ENCODE data around the gene EML6. TPM values are rescaled to one million over a fixed set of nuclear protein-coding genes. Genes with fewer than 3 reads are reported as not detected.

EML6 gene
- polyA plus RNA-seq, 1 donor (not counting 4 experiments of a cell fraction or from before 2014, with no cell fraction given) = 0.96 TPM

- TF ChIP-seq, protein P1, sequence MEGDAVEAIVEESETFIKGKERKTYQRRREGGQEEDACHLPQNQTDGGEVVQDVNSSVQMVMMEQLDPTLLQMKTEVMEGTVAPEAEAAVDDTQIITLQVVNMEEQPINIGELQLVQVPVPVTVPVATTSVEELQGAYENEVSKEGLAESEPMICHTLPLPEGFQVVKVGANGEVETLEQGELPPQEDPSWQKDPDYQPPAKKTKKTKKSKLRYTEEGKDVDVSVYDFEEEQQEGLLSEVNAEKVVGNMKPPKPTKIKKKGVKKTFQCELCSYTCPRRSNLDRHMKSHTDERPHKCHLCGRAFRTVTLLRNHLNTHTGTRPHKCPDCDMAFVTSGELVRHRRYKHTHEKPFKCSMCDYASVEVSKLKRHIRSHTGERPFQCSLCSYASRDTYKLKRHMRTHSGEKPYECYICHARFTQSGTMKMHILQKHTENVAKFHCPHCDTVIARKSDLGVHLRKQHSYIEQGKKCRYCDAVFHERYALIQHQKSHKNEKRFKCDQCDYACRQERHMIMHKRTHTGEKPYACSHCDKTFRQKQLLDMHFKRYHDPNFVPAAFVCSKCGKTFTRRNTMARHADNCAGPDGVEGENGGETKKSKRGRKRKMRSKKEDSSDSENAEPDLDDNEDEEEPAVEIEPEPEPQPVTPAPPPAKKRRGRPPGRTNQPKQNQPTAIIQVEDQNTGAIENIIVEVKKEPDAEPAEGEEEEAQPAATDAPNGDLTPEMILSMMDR (optimal IDR thresholded peaks at IDR 0.05 in 1 of 3, IDR thresholded peaks at IDR 0.05 in 1 of 3, conservative IDR thresholded peaks at IDR 0.05 in 1 of 3; ENCODE audit: extremely low read depth in 1 of 3, insufficient read depth in 2 of 3, low read length in 3 of 3) = no peak
- no peak for TF ChIP-seq EZH2 (IDR thresholded peaks at IDR 0.05; ENCODE audit: low read length)
- H3K9me3 ChIP-seq (ENCODE audit: control insufficient read depth, low read depth, low read length) = no peaks in the 10 kb centered on the region
- FAIRE-seq (no peak), DNase-seq (ENCODE audit: low read depth, low spot score) (no peak)
- H3K4me3 ChIP-seq (ENCODE audit: control insufficient read depth in 2 of 3, extremely low read depth in 1 of 3, insufficient read depth in 2 of 3, low read depth in 1 of 3, low read length in 3 of 3) = no peak overlapping the region
- H3K4me2 ChIP-seq (ENCODE audit: control insufficient read depth, extremely low read depth, insufficient read depth, low read depth, low read length) = no peak overlapping the region
- no peak overlapping the region for H3K9ac ChIP-seq (ENCODE audit: control insufficient read depth, extremely low read depth, insufficient read depth, low read length)
- dilution Hi-C loops (cut with MboI; ENCODE audit: extremely low pct_ligation_motif_present, low sequenced_read_pairs) = no loop called here
- no peaks in the 10 kb centered on the region for H3K4me1 ChIP-seq (ENCODE audit: control insufficient read depth, extremely low read depth, insufficient read depth, low read length)
- no peaks in the 10 kb centered on the region for H3K79me2 ChIP-seq (ENCODE audit: control insufficient read depth, insufficient read depth, low read length)
- H3K27ac ChIP-seq (ENCODE audit: control insufficient read depth, insufficient read depth, low read length) = no peak overlapping the region
- H2AFZ ChIP-seq (ENCODE audit: control insufficient read depth, low read length) = no peak overlapping the region
- no peaks in the 10 kb centered on the region for H3K36me3 ChIP-seq (ENCODE audit: control insufficient read depth in 2 of 2, extremely low read depth in 1 of 2, insufficient read depth in 2 of 2, low read length in 2 of 2)
- H3K9me1 ChIP-seq (ENCODE audit: control insufficient read depth, extremely low read depth, insufficient read depth, low read length) = no peaks in the 10 kb centered on the region
- H3K27me3 ChIP-seq (ENCODE audit: control insufficient read depth, extremely low read depth, insufficient read depth, low read length) = no peaks in the 10 kb centered on the region
- no peaks in the 10 kb centered on the region for H4K20me1 ChIP-seq (ENCODE audit: control insufficient read depth, extremely low read depth, insufficient read depth, low read length)
These were observed 30.9 kb upstream of the EML6 start for GRCh38 chr2:54692556-54692955.

- no peaks in the 10 kb centered on the region for H3K4me1 ChIP-seq (ENCODE audit: control insufficient read depth, extremely low read depth, insufficient read depth, low read length)
- H3K4me2 ChIP-seq (ENCODE audit: control insufficient read depth, extremely low read depth, insufficient read depth, low read depth, low read length) = no peak overlapping the region
- TF ChIP-seq EZH2 (IDR thresholded peaks at IDR 0.05; ENCODE audit: low read length) = no peak
- TF ChIP-seq, protein P1 (optimal IDR thresholded peaks at IDR 0.05 in 1 of 3, IDR thresholded peaks at IDR 0.05 in 1 of 3, conservative IDR thresholded peaks at IDR 0.05 in 1 of 3; ENCODE audit: extremely low read depth in 1 of 3, insufficient read depth in 2 of 3, low read length in 3 of 3) = no peak
- H3K79me2 ChIP-seq (ENCODE audit: control insufficient read depth, insufficient read depth, low read length) = no peaks in the 10 kb centered on the region
- H3K9me1 ChIP-seq (ENCODE audit: control insufficient read depth, extremely low read depth, insufficient read depth, low read length) = no peaks in the 10 kb centered on the region
- no peaks in the 10 kb centered on the region for H3K36me3 ChIP-seq (ENCODE audit: control insufficient read depth in 2 of 2, extremely low read depth in 1 of 2, insufficient read depth in 2 of 2, low read length in 2 of 2)
- dilution Hi-C loops (cut with MboI; ENCODE audit: extremely low pct_ligation_motif_present, low sequenced_read_pairs) = no loop called here
- no peaks in the 10 kb centered on the region for H3K9me3 ChIP-seq (ENCODE audit: control insufficient read depth, low read depth, low read length)
- H3K9ac ChIP-seq (ENCODE audit: control insufficient read depth, extremely low read depth, insufficient read depth, low read length) = no peak overlapping the region
- H3K27me3 ChIP-seq (ENCODE audit: control insufficient read depth, extremely low read depth, insufficient read depth, low read length) = no peaks in the 10 kb centered on the region
- no peaks in the 10 kb centered on the region for H4K20me1 ChIP-seq (ENCODE audit: control insufficient read depth, extremely low read depth, insufficient read depth, low read length)
- H3K4me3 ChIP-seq (ENCODE audit: control insufficient read depth in 2 of 3, extremely low read depth in 1 of 3, insufficient read depth in 2 of 3, low read depth in 1 of 3, low read length in 3 of 3) = no peak overlapping the region
- no peak overlapping the region for H2AFZ ChIP-seq (ENCODE audit: control insufficient read depth, low read length)
- FAIRE-seq = no peak
- DNase-seq (ENCODE audit: low read depth, low spot score) = no peak
- no peak overlapping the region for H3K27ac ChIP-seq (ENCODE audit: control insufficient read depth, insufficient read depth, low read length)
These were observed 28.1 kb upstream of the EML6 start for GRCh38 chr2:54695378-54695777.

Data from keratinocyte (primary cell).